Epithelial cell of prostate (primary cell): ENCODE measurements around the gene EHF.
A peak's percentile ranks its signal among the peaks of the same experiment; 100 is the strongest.
"Not testable (repeated sequence)": the region's sequence is repeated elsewhere in the genome, so short reads cannot be mapped to it uniquely, and the experiment has no call there.

Experiments
- DNase-seq: peaks from one replicate; pipeline ENCODE4 v3.0.0-alpha.2; 2011; ENCODE audit warnings: low read depth, low spot score
- H3K27ac ChIP-seq: fragments of 450-650 bp; 2 replicates; pipeline ENCODE4 v1.5.1; 2017; ENCODE audit warnings: mild to moderate bottlenecking

The EHF gene

DNA sequence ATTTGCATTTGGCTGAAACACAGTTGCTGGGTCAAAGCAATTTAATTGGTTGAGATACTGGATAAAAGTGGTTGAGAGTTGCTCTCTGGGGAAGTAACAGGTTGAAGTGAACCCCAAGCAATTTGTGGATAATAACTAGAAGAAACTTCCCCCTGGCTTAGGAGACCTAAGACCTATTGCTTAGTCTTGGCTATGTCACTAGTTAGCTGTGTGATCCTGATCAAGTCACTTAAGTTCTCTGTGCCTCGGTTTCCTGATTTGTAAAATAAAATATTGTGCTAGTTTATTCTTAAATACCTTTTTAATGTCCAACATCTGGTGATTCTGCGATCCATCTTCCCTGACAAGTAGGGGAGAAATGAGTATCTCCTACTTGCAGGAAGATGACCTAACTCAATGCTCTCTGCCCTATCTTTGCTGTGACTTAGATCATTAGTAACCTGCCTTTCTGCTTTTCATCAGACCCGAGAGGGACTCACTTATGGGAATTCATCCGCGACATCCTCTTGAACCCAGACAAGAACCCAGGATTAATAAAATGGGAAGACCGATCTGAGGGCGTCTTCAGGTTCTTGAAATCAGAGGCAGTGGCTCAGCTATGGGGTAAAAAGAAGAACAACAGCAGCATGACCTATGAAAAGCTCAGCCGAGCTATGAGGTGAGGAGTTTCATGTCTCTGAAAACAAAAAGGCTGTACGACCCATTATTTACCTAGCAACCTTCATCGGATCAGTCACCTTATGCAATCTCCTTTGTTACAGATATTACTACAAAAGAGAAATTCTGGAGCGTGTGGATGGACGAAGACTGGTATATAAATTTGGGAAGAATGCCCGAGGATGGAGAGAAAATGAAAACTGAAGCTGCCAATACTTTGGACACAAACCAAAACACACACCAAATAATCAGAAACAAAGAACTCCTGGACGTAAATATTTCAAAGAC is 37.5 kb downstream of the EHF start:
- peak overlapping the region; percentile 99 for H3K27ac ChIP-seq
- DNase-seq = no peak

DNA sequence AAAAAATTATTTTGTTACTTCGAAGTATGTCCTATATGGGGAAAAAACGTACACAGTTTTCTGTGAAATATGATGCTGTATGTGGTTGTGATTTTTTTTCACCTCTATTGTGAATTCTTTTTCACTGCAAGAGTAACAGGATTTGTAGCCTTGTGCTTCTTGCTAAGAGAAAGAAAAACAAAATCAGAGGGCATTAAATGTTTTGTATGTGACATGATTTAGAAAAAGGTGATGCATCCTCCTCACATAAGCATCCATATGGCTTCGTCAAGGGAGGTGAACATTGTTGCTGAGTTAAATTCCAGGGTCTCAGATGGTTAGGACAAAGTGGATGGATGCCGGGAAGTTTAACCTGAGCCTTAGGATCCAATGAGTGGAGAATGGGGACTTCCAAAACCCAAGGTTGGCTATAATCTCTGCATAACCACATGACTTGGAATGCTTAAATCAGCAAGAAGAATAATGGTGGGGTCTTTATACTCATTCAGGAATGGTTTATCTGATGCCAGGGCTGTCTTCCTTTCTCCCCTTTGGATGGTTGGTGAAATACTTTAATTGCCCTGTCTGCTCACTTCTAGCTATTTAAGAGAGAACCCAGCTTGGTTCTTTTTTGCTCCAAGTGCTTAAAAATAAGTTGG is 38.3 kb downstream of the EHF start:
- peak overlapping the region; percentile 99 for H3K27ac ChIP-seq

GRCh38 chr11:34665077-34665835 is 44.4 kb downstream of the EHF start:
- H3K27ac ChIP-seq = peak overlapping the region; percentile 99
- no peak for DNase-seq

More for the DNA sequence above, 38.3 kb downstream of the EHF start:
- DNase-seq = no peak

GRCh38 chr11:34667810-34668582 is 47.1 kb downstream of the EHF start:
- no peak for DNase-seq
- peak overlapping the region; percentile 43 for H3K27ac ChIP-seq

- no peak for DNase-seq
Observed at GRCh38 chr11:34668583-34669053, 47.7 kb downstream of the EHF start.

GRCh38 chr11:34669458-34669857 is 48.6 kb downstream of the EHF start:
- no peak for DNase-seq
- H3K27ac ChIP-seq = no peak overlapping the region

More at GRCh38 chr11:34668583-34669053, 47.7 kb downstream of the EHF start:
- peak overlapping the region; percentile 43 for H3K27ac ChIP-seq

- H3K27ac ChIP-seq = no peak overlapping the region
- no peak for DNase-seq
Observed at GRCh38 chr11:34671117-34671516, 50.2 kb downstream of the EHF start.

DNA sequence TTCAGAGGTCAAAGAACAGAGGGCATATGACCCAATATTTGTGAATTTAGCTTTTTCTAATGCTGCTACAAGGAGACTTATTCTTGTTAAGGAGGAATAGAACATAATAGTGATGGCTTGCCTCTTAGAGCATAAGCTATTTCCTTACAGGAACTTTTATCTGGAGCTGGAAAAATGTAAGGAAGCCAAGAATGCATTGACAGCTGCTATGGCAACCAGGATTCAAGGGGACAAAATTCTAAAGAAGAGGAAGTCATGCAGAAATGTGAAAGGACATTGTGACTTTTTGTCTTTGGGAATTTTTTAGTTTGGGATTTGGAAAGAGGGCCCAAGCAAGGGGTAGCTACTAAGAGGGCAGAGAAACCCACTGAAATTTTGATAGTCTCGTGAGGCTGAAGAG is 51.1 kb downstream of the EHF start:
- DNase-seq = no peak
- no peak overlapping the region for H3K27ac ChIP-seq

GRCh38 chr11:34674038-34674437 is 53.1 kb downstream of the EHF start:
- no peak for DNase-seq
- H3K27ac ChIP-seq = no peak overlapping the region

DNA sequence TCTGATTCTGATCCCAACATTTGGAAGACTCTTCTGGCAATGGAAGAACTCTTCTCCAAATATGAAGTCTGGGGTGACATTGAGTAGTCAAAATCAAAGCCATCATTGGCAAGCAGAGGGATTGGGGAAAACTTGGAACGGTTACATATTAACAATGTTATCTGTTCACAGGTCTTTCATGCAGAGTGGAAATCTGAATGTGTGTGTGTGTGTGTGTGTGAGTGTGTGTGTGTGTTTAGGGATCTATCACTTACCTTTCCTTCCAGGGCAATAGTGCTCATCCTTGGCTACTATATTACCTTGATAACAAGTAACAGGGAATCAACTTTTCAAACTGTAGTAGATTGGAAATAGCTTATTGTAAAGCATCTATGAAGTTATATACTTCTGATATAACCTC is 55.3 kb downstream of the EHF start:
- H3K27ac ChIP-seq = no peak overlapping the region
- no peak for DNase-seq

DNA sequence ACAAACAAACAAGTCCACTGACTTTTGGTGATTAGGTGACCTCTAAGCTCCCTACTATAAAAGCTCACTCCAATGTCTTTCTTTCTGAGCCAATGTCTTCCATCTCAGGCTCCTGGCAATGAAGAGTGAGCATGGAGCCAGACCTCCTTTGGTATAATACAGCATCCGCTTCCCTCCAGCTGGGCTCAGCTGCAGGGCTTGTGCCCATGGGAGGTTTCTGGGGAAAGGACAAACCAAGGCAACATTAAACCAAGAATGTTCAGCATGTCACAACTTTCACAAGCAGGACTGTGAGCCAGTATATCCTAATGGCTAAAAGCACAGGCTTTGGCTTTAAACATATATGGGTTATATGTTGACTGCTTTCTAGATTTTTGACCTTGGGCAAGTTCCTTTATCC is 58.8 kb downstream of the EHF start:
- no peak for DNase-seq
- peak overlapping the region; percentile 71 for H3K27ac ChIP-seq

DNA sequence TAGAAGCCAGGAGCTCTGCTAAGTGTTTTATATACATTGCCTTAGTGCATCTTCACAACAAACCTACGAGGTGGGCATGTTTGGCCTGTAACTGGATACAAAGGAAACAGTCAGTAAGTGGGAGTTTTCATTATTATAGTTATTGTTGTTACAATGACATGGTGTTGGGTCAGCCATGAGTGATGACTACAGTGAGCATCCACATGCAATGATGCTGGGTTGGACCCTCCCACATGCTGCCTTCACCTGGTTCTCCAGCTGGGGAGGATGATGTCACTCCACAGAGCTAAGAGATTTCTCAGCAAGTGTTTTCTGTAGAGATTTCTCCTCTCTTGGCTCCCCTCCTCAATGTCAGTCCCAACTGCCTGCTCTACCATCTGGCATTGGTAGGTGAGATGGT is 59.3 kb downstream of the EHF start:
- H3K27ac ChIP-seq = peak overlapping the region; percentile 71
- no peak for DNase-seq

DNA sequence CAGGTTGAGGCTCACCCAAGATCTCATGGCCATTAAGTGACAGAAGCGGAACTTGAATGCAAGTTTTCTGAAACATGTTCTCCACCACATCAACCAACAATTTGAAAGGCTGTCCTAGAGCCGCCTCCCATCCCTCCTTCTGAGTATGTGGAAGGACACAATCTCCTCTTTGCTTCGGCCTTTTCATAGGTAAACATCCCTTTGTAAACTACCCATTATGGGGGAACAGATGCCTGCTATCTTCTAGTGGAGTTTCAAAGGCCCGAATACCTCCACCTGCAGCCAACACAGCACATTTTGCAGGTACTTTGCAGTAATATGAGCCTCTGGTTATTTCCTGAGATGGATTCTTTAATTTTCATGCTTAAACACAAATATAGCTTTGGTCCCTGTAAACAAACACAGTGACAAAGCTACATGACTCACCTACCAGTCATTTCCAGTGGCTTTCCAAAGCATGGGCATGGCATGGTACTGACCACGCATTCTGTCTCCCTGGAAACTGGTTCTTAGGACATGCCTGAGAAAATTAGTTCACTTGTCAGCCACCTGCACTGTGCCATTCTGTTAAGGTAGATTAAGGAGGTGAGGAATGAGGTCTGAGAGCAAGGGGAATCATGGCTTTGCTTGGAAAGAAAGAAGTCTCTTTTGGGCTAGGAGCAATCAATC is 60.2 kb downstream of the EHF start:
- peak; percentile 63 for DNase-seq

GRCh38 chr11:34682825-34683224 is 61.9 kb downstream of the EHF start:
- DNase-seq = no peak
- peak overlapping the region; percentile 71 for H3K27ac ChIP-seq

More for the DNA sequence above, 60.2 kb downstream of the EHF start:
- H3K27ac ChIP-seq = peak overlapping the region; percentile 71

- no peak for DNase-seq
- H3K27ac ChIP-seq = peak overlapping the region; percentile 71
Observed at GRCh38 chr11:34683396-34683795, 62.5 kb downstream of the EHF start.

DNA sequence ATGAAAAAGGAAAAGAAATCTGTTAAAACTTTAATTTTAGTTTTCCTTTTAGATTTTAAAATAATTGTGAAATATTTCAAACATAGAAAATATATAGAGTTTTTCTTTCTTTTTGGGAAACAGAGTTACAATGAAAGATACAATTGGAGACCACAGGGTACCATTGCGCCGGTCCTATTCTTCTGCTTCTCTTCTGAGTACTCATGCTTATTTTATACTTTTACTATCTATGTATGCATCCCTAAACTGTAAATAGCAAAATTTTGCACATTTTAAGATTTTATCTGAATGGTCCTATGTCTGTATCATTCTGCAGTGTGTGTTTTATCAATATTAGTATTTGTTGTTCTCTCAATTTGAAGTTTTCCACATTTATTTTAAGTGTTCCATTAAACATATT is 65.0 kb downstream of the EHF start:
- no peak for DNase-seq
- peak overlapping the region; percentile 86 for H3K27ac ChIP-seq

DNA sequence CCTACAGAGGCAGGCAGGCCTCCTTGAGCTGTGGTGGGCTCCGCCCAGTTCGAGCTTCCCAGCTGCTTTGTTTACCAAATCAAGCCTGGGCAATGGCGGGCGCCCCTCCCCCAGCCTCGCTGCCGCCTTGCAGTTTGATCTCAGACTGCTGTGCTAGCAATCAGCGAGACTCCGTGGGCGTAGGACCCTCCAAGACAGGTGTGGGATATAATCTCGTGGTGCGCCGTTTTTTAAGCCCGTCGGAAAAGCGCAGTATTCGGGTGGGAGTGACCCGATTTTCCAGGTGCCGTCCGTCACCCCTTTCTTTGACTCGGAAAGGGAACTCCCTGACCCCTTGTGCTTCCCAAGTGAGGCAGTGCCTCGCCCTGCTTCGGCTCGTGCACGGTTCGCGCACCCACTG is 71.4 kb downstream of the EHF start:
- not testable (repeated sequence) for H3K27ac ChIP-seq, DNase-seq

DNA sequence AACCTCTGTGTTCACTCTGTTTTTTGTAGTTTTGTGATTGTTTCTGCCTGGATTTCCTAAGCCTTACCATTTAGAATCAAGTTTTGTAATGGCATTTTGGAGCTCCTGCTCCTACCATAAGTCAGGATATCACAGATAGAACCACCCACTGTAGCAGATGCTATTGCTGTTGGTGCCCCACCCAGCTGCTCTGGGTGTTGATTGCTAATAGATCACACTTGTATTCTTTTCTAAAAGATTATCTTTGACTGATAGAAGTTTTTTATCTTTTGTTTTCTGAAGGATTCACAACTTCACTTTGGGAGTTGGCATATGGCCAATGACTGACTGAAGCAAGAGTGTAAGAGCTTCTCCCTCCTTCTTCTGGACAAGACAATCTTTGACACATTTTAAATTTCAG is 76.0 kb downstream of the EHF start:
- DNase-seq = no peak
- H3K27ac ChIP-seq = no peak overlapping the region

- peak; percentile 67 for DNase-seq
- peak overlapping the region; percentile 60 for H3K27ac ChIP-seq
Observed at GRCh38 chr11:34706709-34707461, 86.0 kb downstream of the EHF start.
